ENCODE measurements around the gene PACS2.
"Not testable (repeated sequence)": the region's sequence is repeated elsewhere in the genome, so short reads cannot be mapped to it uniquely, and the experiment has no call there.

PACS2 gene

GRCh38 chr14:105288936-105289335, 25.6 kb upstream of the PACS2 start:
- H3K23ac ChIP-seq (ENCODE audit: low read length in 2 of 2); H3K9me3 ChIP-seq (ENCODE audit: control insufficient read depth, low read length); H3K9ac ChIP-seq (ENCODE audit: low read length); H3K18ac ChIP-seq (ENCODE audit: low read depth in 1 of 2, low read length in 2 of 2); H2BK5ac ChIP-seq (ENCODE audit: low read depth, low read length, poor library complexity, severe bottlenecking); H3K27me3 ChIP-seq (ENCODE audit: control insufficient read depth in 1 of 2, insufficient read depth in 1 of 2, low read length in 2 of 2); H2BK12ac ChIP-seq (ENCODE audit: low read length in 2 of 2); H3K4me2 ChIP-seq (ENCODE audit: low read length, poor library complexity, severe bottlenecking); H3K14ac ChIP-seq (ENCODE audit: low read length in 2 of 2); H2BK15ac ChIP-seq (ENCODE audit: low read depth, poor library complexity, severe bottlenecking); DNase-seq; H3K4me3 ChIP-seq (ENCODE audit: insufficient read depth in 1 of 2, low read depth in 1 of 2, low read length in 2 of 2); H3K27ac ChIP-seq (ENCODE audit: low read length, poor library complexity, severe bottlenecking); H3K4ac ChIP-seq (ENCODE audit: low read depth in 1 of 2, low read length in 2 of 2); H4K8ac ChIP-seq (ENCODE audit: low read length); H2AK5ac ChIP-seq (ENCODE audit: low read length, severe bottlenecking); H4K91ac ChIP-seq (ENCODE audit: low read length); H2AFZ ChIP-seq (ENCODE audit: low read depth, low read length); H2BK120ac ChIP-seq (ENCODE audit: low read depth, low read length): not testable (repeated sequence)
- Histone ChIP-seq H3K79me1 (replicated peaks; ENCODE audit: low read length, poor library complexity, severe bottlenecking) (peaks cover 62% of the 10 kb centered on the region), H3K4me1 (ENCODE audit: control insufficient read depth, insufficient read depth, low read depth, low read length) (peaks cover 10% of the 10 kb centered on the region), H3K36me3 (ENCODE audit: control insufficient read depth in 1 of 2, insufficient read depth in 2 of 2, low read depth in 1 of 2, low read length in 2 of 2) (peaks cover 5 to 23% of the 10 kb centered on the region in 2 experiments)
- WGBS: 96% methylated on average over 6 of the region's 6 CpGs

DNA sequence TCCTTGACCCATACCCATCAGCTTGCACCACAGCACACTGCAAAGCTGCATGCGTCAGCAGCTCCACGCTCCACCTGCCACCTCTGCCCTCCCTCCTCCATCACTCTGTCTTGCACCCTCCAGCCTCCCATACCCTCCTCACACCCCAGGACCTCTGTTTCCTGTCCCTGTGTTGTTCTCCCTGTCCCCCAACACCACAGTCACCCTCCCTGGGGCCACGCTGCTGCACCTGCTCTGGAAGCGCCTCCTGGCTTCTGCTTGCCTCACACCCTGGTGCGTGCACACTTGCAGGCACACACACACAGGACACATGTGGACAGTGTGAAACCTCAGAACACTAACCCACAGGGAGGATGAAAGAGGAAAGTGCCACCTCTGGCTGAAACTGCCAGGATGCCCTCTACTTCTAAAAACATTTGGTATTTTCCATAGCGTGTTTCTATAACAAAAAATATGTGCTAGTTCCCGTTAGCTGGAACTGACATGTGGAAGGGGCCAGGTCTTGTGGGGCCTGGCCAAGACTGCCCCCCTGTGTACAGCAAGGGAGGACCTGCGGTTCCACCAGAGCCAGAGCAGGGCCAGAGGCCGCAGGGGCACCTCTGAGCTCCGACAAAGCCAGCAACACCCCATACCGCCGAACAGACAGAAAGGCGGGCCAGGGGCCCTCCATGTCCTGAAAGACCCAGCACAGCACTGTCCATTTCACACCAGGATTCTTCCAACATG, 23.8 kb upstream of the PACS2 start:
- no peak overlapping the region for H3K4me3 ChIP-seq (ENCODE audit: insufficient read depth in 1 of 2, low read depth in 1 of 2, low read length in 2 of 2)
- H3K36me3 ChIP-seq (ENCODE audit: control insufficient read depth in 1 of 2, insufficient read depth in 2 of 2, low read depth in 1 of 2, low read length in 2 of 2): peaks cover 0 to 16% of the 10 kb centered on the region in 2 experiments
- no peak overlapping the region for H4K8ac ChIP-seq (ENCODE audit: low read length)
- H3K23ac ChIP-seq (ENCODE audit: low read length in 2 of 2): no peak overlapping the region
- H4K91ac ChIP-seq (ENCODE audit: low read length): peak overlapping the region; percentile 34
- H2BK5ac ChIP-seq (ENCODE audit: low read depth, low read length, poor library complexity, severe bottlenecking): no peak overlapping the region
- no peaks in the 10 kb centered on the region for H3K9me3 ChIP-seq (ENCODE audit: control insufficient read depth, low read length)
- H3K4ac ChIP-seq (ENCODE audit: low read depth in 1 of 2, low read length in 2 of 2): no peak overlapping the region
- H3K4me2 ChIP-seq (ENCODE audit: low read length, poor library complexity, severe bottlenecking): no peak overlapping the region
- no peak overlapping the region for H3K14ac ChIP-seq (ENCODE audit: low read length in 2 of 2)
- peaks cover 11% of the 10 kb centered on the region for H3K4me1 ChIP-seq (ENCODE audit: control insufficient read depth, insufficient read depth, low read depth, low read length)
- no peak overlapping the region for H2AFZ ChIP-seq (ENCODE audit: low read depth, low read length)
- no peaks in the 10 kb centered on the region for H3K27me3 ChIP-seq (ENCODE audit: control insufficient read depth in 1 of 2, insufficient read depth in 1 of 2, low read length in 2 of 2)
- no peak overlapping the region for H2AK5ac ChIP-seq (ENCODE audit: low read length, severe bottlenecking)
- 90% methylated on average over 13 of the region's 13 CpGs for WGBS
- H2BK120ac ChIP-seq (ENCODE audit: low read depth, low read length): no peak overlapping the region
- H2BK15ac ChIP-seq (ENCODE audit: low read depth, poor library complexity, severe bottlenecking): no peak overlapping the region
- H2BK12ac ChIP-seq (ENCODE audit: low read length in 2 of 2): no peak overlapping the region
- no peak overlapping the region for H3K18ac ChIP-seq (ENCODE audit: low read depth in 1 of 2, low read length in 2 of 2)
- peaks cover 66% of the 10 kb centered on the region for H3K79me1 ChIP-seq (replicated peaks; ENCODE audit: low read length, poor library complexity, severe bottlenecking)
- no peak overlapping the region for H3K9ac ChIP-seq (ENCODE audit: low read length)
- no peak overlapping the region for H3K27ac ChIP-seq (ENCODE audit: low read length, poor library complexity, severe bottlenecking)
- DNase-seq: no peak

GRCh38 chr14:105292826-105293711, 21.5 kb upstream of the PACS2 start:
- H2BK120ac ChIP-seq (ENCODE audit: low read depth, low read length): no peak overlapping the region
- no peaks in the 10 kb centered on the region for H3K27me3 ChIP-seq (ENCODE audit: control insufficient read depth in 1 of 2, insufficient read depth in 1 of 2, low read length in 2 of 2)
- H3K9ac ChIP-seq (ENCODE audit: low read length): no peak overlapping the region
- no peak overlapping the region for H3K4ac ChIP-seq (ENCODE audit: low read depth in 1 of 2, low read length in 2 of 2)
- no peak overlapping the region for H2BK5ac ChIP-seq (ENCODE audit: low read depth, low read length, poor library complexity, severe bottlenecking)
- H3K79me1 ChIP-seq (replicated peaks; ENCODE audit: low read length, poor library complexity, severe bottlenecking): peaks cover 48% of the 10 kb centered on the region
- H2BK15ac ChIP-seq (ENCODE audit: low read depth, poor library complexity, severe bottlenecking): no peak overlapping the region
- no peak overlapping the region for H4K8ac ChIP-seq (ENCODE audit: low read length)
- peaks cover 0 to 6% of the 10 kb centered on the region in 2 experiments for H3K36me3 ChIP-seq (ENCODE audit: control insufficient read depth in 1 of 2, insufficient read depth in 2 of 2, low read depth in 1 of 2, low read length in 2 of 2)
- H3K4me2 ChIP-seq (ENCODE audit: low read length, poor library complexity, severe bottlenecking): no peak overlapping the region
- no peak for DNase-seq
- peaks cover 8% of the 10 kb centered on the region for H3K4me1 ChIP-seq (ENCODE audit: control insufficient read depth, insufficient read depth, low read depth, low read length)
- H2AK5ac ChIP-seq (ENCODE audit: low read length, severe bottlenecking): no peak overlapping the region
- H3K18ac ChIP-seq (ENCODE audit: low read depth in 1 of 2, low read length in 2 of 2): no peak overlapping the region
- no peak overlapping the region for H2AFZ ChIP-seq (ENCODE audit: low read depth, low read length)
- H3K14ac ChIP-seq (ENCODE audit: low read length in 2 of 2): no peak overlapping the region
- H3K9me3 ChIP-seq (ENCODE audit: control insufficient read depth, low read length): no peaks in the 10 kb centered on the region
- peak overlapping the region; percentile 7 for H4K91ac ChIP-seq (ENCODE audit: low read length)
- no peak overlapping the region for H3K27ac ChIP-seq (ENCODE audit: low read length, poor library complexity, severe bottlenecking)
- 86% methylated on average over 25 of the region's 26 CpGs for WGBS
- H3K23ac ChIP-seq (ENCODE audit: low read length in 2 of 2): no peak overlapping the region
- H2BK12ac ChIP-seq (ENCODE audit: low read length in 2 of 2): no peak overlapping the region
- no peak overlapping the region for H3K4me3 ChIP-seq (ENCODE audit: insufficient read depth in 1 of 2, low read depth in 1 of 2, low read length in 2 of 2)

GRCh38 chr14:105294142-105294597, 20.4 kb upstream of the PACS2 start:
- Histone ChIP-seq H3K27ac (ENCODE audit: low read length, poor library complexity, severe bottlenecking) (no peak overlapping the region), H4K8ac (ENCODE audit: low read length) (peak overlapping the region; percentile 23), H4K91ac (ENCODE audit: low read length) (no peak overlapping the region), H3K9me3 (ENCODE audit: control insufficient read depth, low read length) (no peaks in the 10 kb centered on the region), H3K79me1 (replicated peaks; ENCODE audit: low read length, poor library complexity, severe bottlenecking) (peaks cover 49% of the 10 kb centered on the region), H3K4me2 (ENCODE audit: low read length, poor library complexity, severe bottlenecking) (no peak overlapping the region), H3K4ac (ENCODE audit: low read depth in 1 of 2, low read length in 2 of 2) (no peak overlapping the region), H3K4me3 (ENCODE audit: insufficient read depth in 1 of 2, low read depth in 1 of 2, low read length in 2 of 2) (no peak overlapping the region), H2AFZ (ENCODE audit: low read depth, low read length) (no peak overlapping the region), H3K27me3 (ENCODE audit: control insufficient read depth in 1 of 2, insufficient read depth in 1 of 2, low read length in 2 of 2) (no peaks in the 10 kb centered on the region), H3K23ac (ENCODE audit: low read length in 2 of 2) (no peak overlapping the region), H3K36me3 (ENCODE audit: control insufficient read depth in 1 of 2, insufficient read depth in 2 of 2, low read depth in 1 of 2, low read length in 2 of 2) (peaks cover 0 to 4% of the 10 kb centered on the region in 2 experiments), H2AK5ac (ENCODE audit: low read length, severe bottlenecking) (no peak overlapping the region), H3K4me1 (ENCODE audit: control insufficient read depth, insufficient read depth, low read depth, low read length) (peaks cover 9% of the 10 kb centered on the region), H3K9ac (ENCODE audit: low read length) (peak overlapping the region; percentile 3), H2BK5ac (ENCODE audit: low read depth, low read length, poor library complexity, severe bottlenecking) (no peak overlapping the region), H2BK12ac (ENCODE audit: low read length in 2 of 2) (no peak overlapping the region), H3K18ac (ENCODE audit: low read depth in 1 of 2, low read length in 2 of 2) (no peak overlapping the region), H3K14ac (ENCODE audit: low read length in 2 of 2) (peak overlapping the region in 1 of 2 experiments; percentile 0), H2BK120ac (ENCODE audit: low read depth, low read length) (no peak overlapping the region), H2BK15ac (ENCODE audit: low read depth, poor library complexity, severe bottlenecking) (no peak overlapping the region)
- peak; percentile 70 for DNase-seq
- 83% methylated on average over 15 of the region's 15 CpGs for WGBS

All from mesenchymal stem cell (in vitro differentiated cells and primary cell).